Measurements from ENCODE around the gene ARHGEF10L.
A peak's percentile ranks its signal among the peaks of the same experiment; 100 is the strongest.

Gene ARHGEF10L

DNA sequence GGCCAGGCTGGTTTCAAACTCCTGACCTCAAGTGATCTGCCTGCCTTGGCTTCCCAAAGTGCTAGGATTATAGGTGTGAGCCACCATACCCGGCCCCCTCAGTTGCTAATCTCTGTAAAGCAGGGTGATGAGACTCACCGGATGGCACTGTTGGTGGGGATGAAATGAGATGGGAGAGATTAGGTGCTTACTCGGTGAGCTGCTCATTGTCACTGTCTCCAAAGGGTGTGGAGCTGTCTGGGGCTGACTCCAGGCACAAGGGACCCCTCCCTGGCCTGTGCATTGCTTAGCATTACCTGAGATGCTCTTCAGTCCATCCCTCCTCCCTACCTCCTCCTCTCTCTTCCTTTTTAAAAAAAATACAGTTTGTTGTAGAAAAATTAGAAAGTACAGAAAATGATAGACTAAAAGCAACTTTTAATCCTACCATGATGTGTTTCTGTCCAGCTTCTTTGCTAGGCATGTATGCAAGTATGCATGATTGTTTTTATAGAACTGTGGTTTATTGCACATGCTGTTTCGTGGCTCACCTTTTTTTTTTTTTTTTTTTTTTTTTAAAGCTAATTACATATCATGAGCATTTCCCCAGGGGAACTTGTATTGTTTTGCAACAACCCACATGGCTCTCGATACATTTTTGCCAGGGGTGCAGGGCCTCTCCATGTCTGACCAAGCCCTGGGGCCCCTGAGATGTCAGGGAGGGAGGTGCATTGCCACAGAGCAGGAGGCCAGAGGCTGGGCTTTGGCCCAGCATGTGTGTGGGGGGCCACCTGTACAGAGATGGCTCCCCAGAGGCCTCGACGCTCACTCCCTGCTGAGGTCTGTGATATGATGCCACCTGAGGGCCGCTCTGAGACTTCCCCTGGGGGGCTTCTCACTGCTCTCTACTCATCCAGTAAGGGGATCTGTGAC, 55.4 kb downstream of the ARHGEF10L start:
- no peak for DNase-seq

DNA sequence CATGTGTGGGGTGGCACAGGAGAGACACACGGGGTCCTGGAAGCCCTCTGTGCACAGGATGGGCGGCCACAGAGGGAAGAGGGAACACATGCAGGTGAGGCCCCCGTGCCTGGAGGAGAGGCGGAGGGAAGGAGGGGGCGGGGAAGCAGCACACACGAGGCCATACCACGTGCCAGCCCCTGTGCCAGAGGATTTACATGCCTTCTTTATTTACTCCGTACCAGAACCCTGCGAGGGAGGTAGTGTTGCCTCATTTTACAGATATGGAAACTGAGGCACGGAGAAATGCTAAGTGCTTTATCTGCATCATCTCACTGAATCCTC, 56.1 kb downstream of the ARHGEF10L start:
- DNase-seq: no peak

DNA sequence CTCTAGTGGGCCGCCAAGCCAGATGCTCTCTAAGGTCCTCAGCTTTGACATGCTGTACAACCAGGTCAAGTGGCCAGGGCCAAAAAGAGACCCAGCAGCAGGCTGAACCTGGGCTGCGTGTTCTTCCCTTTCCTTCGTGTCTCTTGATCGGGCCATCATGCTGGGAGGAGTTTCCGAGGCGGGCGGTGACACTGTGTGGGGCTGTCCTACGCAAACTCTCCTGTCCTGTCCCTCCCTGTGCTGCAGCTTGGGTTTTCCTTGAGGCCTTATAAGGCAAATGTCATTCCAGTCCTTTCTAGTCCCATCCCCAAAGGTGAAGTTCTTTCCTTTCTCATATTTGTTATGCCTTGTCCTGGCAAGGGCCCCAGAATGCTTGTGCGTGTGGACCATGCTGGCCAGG, 56.7 kb downstream of the ARHGEF10L start:
- no peak for DNase-seq

DNA sequence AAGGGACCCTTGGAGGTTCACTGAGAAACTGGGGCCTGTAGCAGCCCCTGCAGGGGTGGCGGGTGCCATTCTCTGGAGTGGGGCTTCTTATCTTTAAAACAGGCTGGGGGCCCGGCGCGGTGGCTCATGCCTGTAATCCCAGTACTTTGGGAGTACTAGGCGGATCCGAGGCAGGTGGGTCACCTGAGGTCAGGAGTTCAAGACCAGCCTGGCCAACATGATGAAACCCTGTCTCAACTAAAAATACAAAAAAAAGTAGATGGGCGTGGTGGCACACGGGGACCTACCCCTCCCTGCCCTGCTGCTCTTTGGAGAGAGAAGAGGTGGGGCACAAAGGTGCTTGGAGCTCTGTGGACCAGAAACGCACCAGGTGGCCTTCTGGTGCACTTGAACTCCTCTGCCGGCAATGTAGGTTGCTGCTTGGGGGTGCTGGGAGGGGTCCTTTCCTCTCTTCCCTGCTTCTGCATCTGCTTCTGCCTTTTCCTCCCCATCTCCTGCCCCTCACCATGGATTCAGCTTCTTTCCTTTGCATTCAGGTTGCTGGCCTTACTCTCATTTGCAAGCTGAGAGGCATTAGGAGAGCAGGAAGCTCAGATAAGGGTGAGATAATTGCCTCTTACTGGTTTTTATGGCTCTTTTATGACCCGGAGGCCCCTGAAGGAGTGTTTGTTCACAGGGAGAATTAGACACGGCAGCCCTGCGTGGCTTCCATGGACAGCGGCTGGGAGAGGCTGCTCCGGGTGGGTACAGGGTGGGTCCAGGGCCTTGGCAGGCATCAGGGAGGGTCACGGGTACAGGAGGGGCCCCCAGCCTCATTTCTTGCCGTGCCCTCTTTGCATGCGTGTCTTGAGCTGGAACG, 57.4 kb downstream of the ARHGEF10L start:
- no peak for DNase-seq

GRCh38 chr1:17597651-17598050, 58.2 kb downstream of the ARHGEF10L start:
- no peak for DNase-seq

DNA sequence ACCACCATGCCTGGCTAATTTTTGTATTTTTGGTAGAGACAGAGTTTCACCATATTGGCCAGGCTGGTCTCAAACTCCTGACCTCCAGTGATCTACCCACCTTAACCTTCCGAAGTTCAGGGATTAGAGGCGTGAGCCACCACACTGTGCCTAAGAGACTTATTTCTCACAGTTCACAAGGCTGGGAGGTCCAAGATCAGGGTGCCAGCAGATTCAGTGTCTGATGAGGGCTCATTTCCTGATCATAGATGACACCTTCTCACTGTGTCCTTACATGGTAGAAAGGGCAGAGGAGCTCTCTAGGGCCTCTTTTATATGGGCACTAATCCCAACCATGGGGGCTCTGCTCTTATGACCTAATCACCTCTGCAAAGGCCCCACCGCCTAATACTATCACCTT, 58.8 kb downstream of the ARHGEF10L start:
- no peak for DNase-seq

DNA sequence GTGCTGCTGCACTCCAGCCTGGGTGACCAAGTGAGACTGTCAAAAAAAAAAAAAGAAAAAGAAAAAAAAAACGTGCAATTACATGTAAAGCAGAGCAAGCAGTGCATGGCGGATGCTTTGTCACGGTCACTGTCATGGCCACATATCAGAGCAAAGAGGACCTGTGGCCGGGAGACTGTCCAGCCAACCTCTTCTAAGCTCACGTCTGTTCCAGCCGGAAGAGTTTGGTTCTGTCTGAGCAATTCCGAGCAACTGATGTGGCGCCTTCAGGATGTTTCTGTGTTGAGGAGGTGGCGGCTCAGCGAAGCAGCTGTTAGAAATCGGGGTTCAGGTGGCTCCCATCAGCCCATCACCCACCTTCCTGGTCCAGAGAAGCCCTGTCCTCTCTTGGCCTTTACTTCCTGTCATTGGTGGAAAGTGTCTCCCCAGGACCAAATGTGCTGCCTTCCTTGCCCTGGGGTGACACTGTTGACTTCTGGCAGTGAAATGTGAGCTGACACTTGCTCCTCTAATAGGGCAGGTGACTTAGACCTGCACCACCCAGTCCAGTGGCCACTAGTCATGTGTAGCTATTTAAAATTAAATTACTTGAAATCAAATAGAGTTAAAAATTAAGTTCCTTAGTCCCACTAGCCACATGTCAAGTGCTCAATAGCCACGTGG, 59.9 kb downstream of the ARHGEF10L start:
- DNase-seq: no peak

GRCh38 chr1:17599954-17600300, 60.4 kb downstream of the ARHGEF10L start:
- DNase-seq: no peak

GRCh38 chr1:17600321-17600720, 60.8 kb downstream of the ARHGEF10L start:
- no peak for DNase-seq

GRCh38 chr1:17601643-17602382, 62.3 kb downstream of the ARHGEF10L start:
- no peak for DNase-seq

DNA sequence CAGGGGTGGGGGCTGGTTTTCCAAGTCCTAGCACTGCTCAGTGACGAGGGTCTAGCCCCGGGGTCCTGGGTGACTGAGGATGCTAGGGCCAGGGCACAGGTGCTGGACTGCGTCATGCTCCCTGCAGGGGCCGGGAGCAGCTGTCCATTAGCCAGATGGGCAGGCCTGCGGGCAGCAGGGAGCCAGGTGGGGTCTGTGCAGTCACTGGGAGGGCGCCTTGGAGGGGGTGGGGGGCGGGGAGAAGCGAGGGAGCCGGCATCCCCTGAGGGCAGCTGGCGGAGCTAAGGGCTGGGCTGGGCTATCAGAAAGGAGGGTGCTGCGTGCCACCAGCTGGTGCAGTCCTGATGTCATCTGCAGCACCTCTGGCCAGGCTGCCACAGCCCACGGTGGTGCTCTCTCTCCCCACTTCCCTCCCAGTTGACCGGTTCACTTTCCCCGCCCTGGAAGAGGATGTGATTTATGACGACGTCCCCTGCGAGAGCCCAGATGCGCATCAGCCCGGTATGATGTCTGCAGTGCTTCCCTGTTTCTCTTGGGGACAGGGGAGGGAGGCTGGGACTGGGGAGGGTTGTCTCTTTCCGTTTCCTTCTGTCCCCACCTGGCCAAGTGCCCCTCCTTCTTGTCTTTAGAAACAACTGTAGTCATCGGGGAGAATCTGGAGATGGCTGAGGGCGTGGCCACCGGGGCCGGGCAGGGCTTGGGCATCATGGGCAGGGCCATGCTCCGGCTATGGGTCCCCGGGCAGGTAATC, 63.8 kb downstream of the ARHGEF10L start:
- DNase-seq: no peak

- DNase-seq: no peak
Observed at GRCh38 chr1:17605582-17606344, 66.3 kb downstream of the ARHGEF10L start.

GRCh38 chr1:17606826-17607440, 67.4 kb downstream of the ARHGEF10L start:
- DNase-seq: peak; percentile 8

DNA sequence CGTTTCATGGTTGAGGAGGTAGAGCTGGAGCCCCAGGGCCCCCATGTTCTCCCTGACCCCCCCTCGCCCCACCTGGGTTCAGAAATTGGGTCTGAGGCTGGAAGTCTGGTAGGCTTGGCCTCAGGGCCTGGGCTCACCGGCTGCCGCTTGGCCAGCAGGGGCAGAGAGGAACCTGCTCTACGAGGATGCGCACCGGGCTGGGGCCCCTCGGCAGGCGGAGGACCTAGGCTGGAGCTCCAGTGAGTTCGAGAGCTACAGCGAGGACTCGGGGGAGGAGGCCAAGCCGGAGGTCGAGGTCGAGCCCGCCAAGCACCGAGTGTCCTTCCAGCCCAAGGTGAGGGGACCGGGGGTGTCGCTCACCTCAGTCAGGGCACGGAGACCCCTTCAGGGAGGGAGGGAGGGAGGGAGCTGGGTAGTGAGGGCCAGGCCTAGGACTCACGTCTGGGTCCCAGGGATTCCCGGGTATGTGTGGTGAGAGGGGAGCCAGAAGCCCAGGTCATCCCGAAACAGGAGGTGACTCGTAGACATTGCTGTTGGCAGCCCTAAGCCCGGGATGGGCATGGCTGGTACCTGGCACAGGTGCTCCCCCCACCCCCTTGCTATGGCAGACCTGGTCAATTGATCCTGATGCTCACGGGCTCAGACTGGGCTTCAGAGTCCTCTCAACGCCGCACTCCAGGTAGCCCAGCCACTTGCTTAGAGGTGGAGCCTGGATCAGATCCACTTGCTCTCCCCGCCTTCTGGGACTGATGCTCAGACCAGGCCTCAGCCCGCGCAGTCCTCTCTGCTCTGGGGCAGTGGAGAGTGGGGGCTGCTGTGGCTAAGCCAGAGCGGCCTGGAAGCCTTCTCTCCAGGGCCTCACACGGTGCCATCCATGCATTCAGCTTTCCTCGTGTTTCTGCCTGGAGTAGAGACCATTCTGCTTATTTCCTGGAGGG, 68.4 kb downstream of the ARHGEF10L start:
- DNase-seq: no peak

GRCh38 chr1:17609529-17609928, 70.0 kb downstream of the ARHGEF10L start:
- no peak for DNase-seq

DNA sequence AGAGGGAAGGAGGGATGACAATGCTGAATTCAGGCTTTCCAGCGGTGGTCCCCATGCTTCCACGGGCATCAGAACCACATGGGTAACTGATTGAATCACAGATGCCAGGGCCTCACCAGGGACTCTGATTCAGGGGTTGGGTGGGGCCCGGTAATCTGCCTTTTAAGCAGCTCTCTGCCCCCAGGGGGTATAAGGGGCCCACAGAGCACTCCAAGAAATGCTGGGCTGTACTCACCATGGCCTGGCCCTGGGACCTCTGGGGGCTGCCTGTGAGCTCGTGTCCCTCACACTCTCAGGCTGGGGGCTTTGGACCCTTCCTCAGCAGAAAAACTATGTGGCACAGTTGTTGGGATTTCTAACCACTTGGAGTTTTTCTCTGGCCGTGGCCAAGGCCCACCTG, 70.6 kb downstream of the ARHGEF10L start:
- DNase-seq: no peak

DNA sequence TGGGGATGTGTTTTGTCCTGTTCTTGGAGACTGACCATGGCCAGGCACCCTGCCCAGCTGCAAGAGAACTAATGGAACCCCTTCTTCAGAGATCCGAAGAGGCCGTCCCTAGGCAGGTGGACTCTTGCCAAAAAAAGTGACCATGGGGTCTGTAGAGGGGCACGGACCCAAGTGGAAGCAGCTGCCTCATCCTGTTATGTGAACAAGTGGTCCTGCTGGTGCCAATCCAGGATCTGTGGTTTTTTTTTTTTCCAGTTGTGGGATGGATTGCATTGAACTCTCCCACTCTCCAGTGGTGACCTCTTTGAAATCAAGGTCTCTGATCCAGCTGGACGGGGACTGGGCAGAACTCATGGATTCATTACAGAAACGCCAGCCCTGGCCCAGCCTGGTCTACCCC, 71.2 kb downstream of the ARHGEF10L start:
- DNase-seq: no peak

DNA sequence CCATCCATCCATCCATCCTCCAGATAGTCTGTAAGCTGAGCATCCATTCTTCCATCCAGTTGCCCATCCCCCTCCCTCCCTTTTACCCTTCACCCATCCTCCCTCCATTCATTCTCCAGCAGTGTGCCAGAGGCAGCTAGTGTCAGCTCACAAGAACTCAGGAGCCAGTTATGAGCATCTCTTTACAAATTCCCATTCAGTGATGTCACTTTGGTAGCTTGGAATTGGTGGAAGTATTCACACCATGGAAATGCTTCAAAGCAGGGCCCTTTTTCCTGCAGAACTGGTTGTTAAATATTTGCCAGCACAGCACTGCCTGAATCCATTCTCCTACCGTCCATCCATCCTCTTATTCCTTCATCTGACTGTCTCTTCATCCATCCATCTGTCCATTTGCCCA, 72.5 kb downstream of the ARHGEF10L start:
- no peak for DNase-seq

GRCh38 chr1:17612831-17613230, 73.3 kb downstream of the ARHGEF10L start:
- DNase-seq: no peak

GRCh38 chr1:17614586-17614985, 75.1 kb downstream of the ARHGEF10L start:
- no peak for DNase-seq
